ENCODE data around the gene KLRG1. TPM values are rescaled to one million over a fixed set of nuclear protein-coding genes. Genes with fewer than 3 reads are reported as not detected.

Gene KLRG1
- total and polyA plus RNA-seq, 2 of the 4 experiments (the other 2 are of a cell fraction): 0.36 to 0.54 TPM

- H2BK15ac ChIP-seq (ENCODE audit: low read depth, low read length): no peak overlapping the region
- no peaks in the 10 kb centered on the region for H3K4me1 ChIP-seq (ENCODE audit: control insufficient read depth, insufficient read depth, low read length)
- no peaks in the 10 kb centered on the region; the same call in 1 of the 2 replicates for H3K9me1 ChIP-seq (ENCODE audit: insufficient read depth, low read length)
- no peak overlapping the region for H3K4me2 ChIP-seq (ENCODE audit: low read depth, low read length)
- H3K27me3 ChIP-seq (ENCODE audit: control insufficient read depth, insufficient read depth, low read length): no peaks in the 10 kb centered on the region
- dilution Hi-C loops (cut with HindIII; ENCODE audit: low sequenced_read_pairs, unreplicated experiment): no loop called here
- no CpG with 5 or more reads among the region's 5 CpGs for WGBS, 2 experiments (ENCODE audit: extremely low coverage in 2 of 2, insufficient read length in 1 of 2)
- DNase-seq: no peak
- no peak overlapping the region for H3K23ac ChIP-seq (ENCODE audit: low read depth, low read length)
- no peak overlapping the region for H3K18ac ChIP-seq (ENCODE audit: low read depth, low read length)
- H4K20me1 ChIP-seq (ENCODE audit: insufficient read depth, low read length): 0 out of 2 replicates have a peak, but pooled peaks cover 3% of the 10 kb centered on the region
- no peaks in the 10 kb centered on the region for H3K9me3 ChIP-seq (ENCODE audit: control insufficient read depth, insufficient read depth, low read length)
- H2BK5ac ChIP-seq (ENCODE audit: low read depth, low read length, poor library complexity, severe bottlenecking): no peak overlapping the region
- no peak overlapping the region for H3K4me3 ChIP-seq (ENCODE audit: insufficient read depth, low read depth, low read length)
- no peak overlapping the region for H2AK9ac ChIP-seq (replicated peaks; ENCODE audit: low read depth, low read length, poor library complexity)
- H3K79me1 ChIP-seq (ENCODE audit: low read depth in 1 of 2, low read length in 2 of 2): peaks cover 8 to 13% of the 10 kb centered on the region in 2 experiments
- H2AFZ ChIP-seq (replicated peaks; ENCODE audit: low read length, poor library complexity): no peak overlapping the region
- H3K56ac ChIP-seq (ENCODE audit: extremely low read depth, insufficient read depth, low read length): no peak overlapping the region
- ATAC-seq (ENCODE audit: low read depth): no peak
- no peak overlapping the region for H2BK120ac ChIP-seq (ENCODE audit: low read depth, low read length)
- no TSS peak for BruUV-seq (replicated peaks)
- no peak overlapping the region for H3K4ac ChIP-seq (ENCODE audit: low read depth, low read length)
- CTCF ChIA-PET: no interaction called here
- H4K5ac ChIP-seq (ENCODE audit: low read depth, low read length): no peak overlapping the region
- no peak overlapping the region for H3K9ac ChIP-seq (ENCODE audit: low read depth, low read length)
- no peak overlapping the region for H4K8ac ChIP-seq (ENCODE audit: low read depth in 2 of 2, low read length in 2 of 2)
- no peak overlapping the region for H3K14ac ChIP-seq (replicated peaks; ENCODE audit: low read depth, low read length)
- H3K27ac ChIP-seq (ENCODE audit: insufficient read depth, low read length): no peak overlapping the region
- H3K36me3 ChIP-seq (ENCODE audit: control insufficient read depth, insufficient read depth, low read length): peaks cover 33% of the 10 kb centered on the region
- H2AK5ac ChIP-seq (ENCODE audit: low read depth, low read length): no peak overlapping the region
- POLR2A ChIA-PET (ENCODE audit: unreplicated experiment): no interaction called here
- no peak overlapping the region for H4K91ac ChIP-seq (ENCODE audit: insufficient read depth, low read depth, low read length)
- intact Hi-C loops (cut with micrococcal nuclease): no loop called here
- TF ChIP-seq CHD1 (IDR thresholded peaks at IDR 0.05; ENCODE audit: low read depth, low read length): no peak
- no peak for TF ChIP-seq RFX5 (IDR thresholded peaks at IDR 0.05; ENCODE audit: low read depth, low read length)
- no peak for TF ChIP-seq POLR2A (IDR thresholded peaks at IDR 0.05; ENCODE audit: low read depth, low read length)
- TF ChIP-seq, protein P1, sequence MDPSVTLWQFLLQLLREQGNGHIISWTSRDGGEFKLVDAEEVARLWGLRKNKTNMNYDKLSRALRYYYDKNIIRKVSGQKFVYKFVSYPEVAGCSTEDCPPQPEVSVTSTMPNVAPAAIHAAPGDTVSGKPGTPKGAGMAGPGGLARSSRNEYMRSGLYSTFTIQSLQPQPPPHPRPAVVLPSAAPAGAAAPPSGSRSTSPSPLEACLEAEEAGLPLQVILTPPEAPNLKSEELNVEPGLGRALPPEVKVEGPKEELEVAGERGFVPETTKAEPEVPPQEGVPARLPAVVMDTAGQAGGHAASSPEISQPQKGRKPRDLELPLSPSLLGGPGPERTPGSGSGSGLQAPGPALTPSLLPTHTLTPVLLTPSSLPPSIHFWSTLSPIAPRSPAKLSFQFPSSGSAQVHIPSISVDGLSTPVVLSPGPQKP (IDR thresholded peaks at IDR 0.05; ENCODE audit: borderline replicate concordance, low read depth, low read length): no peak
- TF ChIP-seq, protein P2, sequence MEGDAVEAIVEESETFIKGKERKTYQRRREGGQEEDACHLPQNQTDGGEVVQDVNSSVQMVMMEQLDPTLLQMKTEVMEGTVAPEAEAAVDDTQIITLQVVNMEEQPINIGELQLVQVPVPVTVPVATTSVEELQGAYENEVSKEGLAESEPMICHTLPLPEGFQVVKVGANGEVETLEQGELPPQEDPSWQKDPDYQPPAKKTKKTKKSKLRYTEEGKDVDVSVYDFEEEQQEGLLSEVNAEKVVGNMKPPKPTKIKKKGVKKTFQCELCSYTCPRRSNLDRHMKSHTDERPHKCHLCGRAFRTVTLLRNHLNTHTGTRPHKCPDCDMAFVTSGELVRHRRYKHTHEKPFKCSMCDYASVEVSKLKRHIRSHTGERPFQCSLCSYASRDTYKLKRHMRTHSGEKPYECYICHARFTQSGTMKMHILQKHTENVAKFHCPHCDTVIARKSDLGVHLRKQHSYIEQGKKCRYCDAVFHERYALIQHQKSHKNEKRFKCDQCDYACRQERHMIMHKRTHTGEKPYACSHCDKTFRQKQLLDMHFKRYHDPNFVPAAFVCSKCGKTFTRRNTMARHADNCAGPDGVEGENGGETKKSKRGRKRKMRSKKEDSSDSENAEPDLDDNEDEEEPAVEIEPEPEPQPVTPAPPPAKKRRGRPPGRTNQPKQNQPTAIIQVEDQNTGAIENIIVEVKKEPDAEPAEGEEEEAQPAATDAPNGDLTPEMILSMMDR (conservative IDR thresholded peaks at IDR 0.05; ENCODE audit: low read depth, low read length): no peak
- TF ChIP-seq SMC3 (IDR thresholded peaks at IDR 0.05; ENCODE audit: low read depth, low read length): no peak
- no peak for TF ChIP-seq FOS (IDR thresholded peaks at IDR 0.05; ENCODE audit: low read depth, low read length)
- no peak overlapping the region for H2BK20ac ChIP-seq (ENCODE audit: low read depth, low read length)
- in situ Hi-C loops (cut with MboI; ENCODE audit: low sequenced_read_pairs): no loop called here
Measured at GRCh38 chr12:8941691-8942478, 47.5 kb upstream of the KLRG1 start.

All from IMR-90 (cell line).